H9 (cell line): ENCODE measurements around the gene KREMEN1. TPM values are rescaled to one million over a fixed set of nuclear protein-coding genes. Genes with fewer than 3 reads are reported as not detected.

ENCODE experiments used
- DNase-seq: peaks from one replicate; pipeline ENCODE4 v3.0.0-alpha.2; 2017
- H2AFZ ChIP-seq: one replicate; pipeline ENCODE4 v1.6.1; 2013; ENCODE audit warnings: mild to moderate bottlenecking, low read length, control low read depth, moderate library complexity
- H2AK5ac ChIP-seq: 2 replicates; pipeline ENCODE4 v1.6.1; 2013; ENCODE audit warnings: low read length, control low read depth, mixed read lengths; ENCODE audit not compliant: insufficient read length
- H2BK120ac ChIP-seq: one replicate; pipeline ENCODE4 v1.6.1; 2013; ENCODE audit warnings: low read depth, mild to moderate bottlenecking, low read length, control low read depth, inconsistent platforms; ENCODE audit not compliant: poor library complexity, severe bottlenecking
- H2BK12ac ChIP-seq: 2 replicates; pipeline ENCODE4 v1.6.1; 2013; ENCODE audit warnings: low read length, control low read depth, mixed read lengths, low read depth; ENCODE audit not compliant: insufficient read length
- H2BK15ac ChIP-seq: 2 replicates; pipeline ENCODE4 v1.6.1; 2013; ENCODE audit warnings: low read depth, low read length, control low read depth
- H2BK20ac ChIP-seq: one replicate; pipeline ENCODE4 v1.6.1; 2013; ENCODE audit warnings: low read depth, mild to moderate bottlenecking, low read length, control low read depth, inconsistent platforms; ENCODE audit not compliant: poor library complexity, severe bottlenecking
- H2BK5ac ChIP-seq: 2 replicates; pipeline ENCODE4 v1.6.1; 2013; ENCODE audit warnings: low read length, control low read depth, mixed read lengths; ENCODE audit not compliant: insufficient read length
- H3K14ac ChIP-seq: 2 replicates; pipeline ENCODE4 v1.6.1; 2013; ENCODE audit warnings: low read length, control low read depth; ENCODE audit not compliant: insufficient read depth
- H3K18ac ChIP-seq: 2 replicates; pipeline ENCODE4 v1.6.1; 2013; ENCODE audit warnings: low read depth, mild to moderate bottlenecking, mixed read lengths, low read length, control low read depth; ENCODE audit not compliant: insufficient read length
- H3K23ac ChIP-seq: 2 replicates; pipeline ENCODE4 v1.6.1; 2013; ENCODE audit warnings: low read length, control low read depth, mixed read lengths, low read depth; ENCODE audit not compliant: insufficient read length
- H3K23me2 ChIP-seq: 2 replicates; pipeline ENCODE4 v1.6.1; 2013; ENCODE audit warnings: low read depth, mild to moderate bottlenecking, mixed read lengths, low read length, control low read depth; ENCODE audit not compliant: insufficient read length, poor library complexity, severe bottlenecking
- H3K27ac ChIP-seq: 2 replicates; pipeline ENCODE4 v1.5.1; 2013; ENCODE audit warnings: low read length, control low read depth, mixed read lengths, low read depth; ENCODE audit not compliant: insufficient read length
- H3K27me3 ChIP-seq: 2 replicates; pipeline ENCODE4 v1.6.1; 2013; ENCODE audit warnings: low read length, control low read depth, inconsistent platforms; ENCODE audit not compliant: insufficient read depth
- H3K4ac ChIP-seq: 2 replicates; pipeline ENCODE4 v1.6.1; 2013; ENCODE audit warnings: low read depth, mild to moderate bottlenecking, control low read depth, inconsistent platforms, low read length, moderate library complexity
- H3K4me1 ChIP-seq: 2 replicates; pipeline ENCODE4 v1.6.1; 2013; ENCODE audit warnings: low read length, control low read depth, inconsistent platforms; ENCODE audit not compliant: insufficient read depth
- H3K4me2 ChIP-seq: 2 replicates; pipeline ENCODE4 v1.6.1; 2013; ENCODE audit warnings: low read length, control low read depth, mixed read lengths; ENCODE audit not compliant: insufficient read length, insufficient read depth
- H3K56ac ChIP-seq: 2 replicates; pipeline ENCODE4 v1.6.1; 2013; ENCODE audit warnings: low read depth, mild to moderate bottlenecking, mixed read lengths, low read length, control low read depth; ENCODE audit not compliant: insufficient read length
- H3K79me1 ChIP-seq: 2 replicates; pipeline ENCODE4 v1.6.1; 2013; ENCODE audit warnings: low read depth, mild to moderate bottlenecking, moderate library complexity, low read length, control low read depth, inconsistent platforms; ENCODE audit not compliant: insufficient read depth, poor library complexity, severe bottlenecking
- H3K79me2 ChIP-seq: 2 replicates; pipeline ENCODE4 v1.6.1; 2013; ENCODE audit warnings: low read length, control low read depth, inconsistent platforms; ENCODE audit not compliant: insufficient read depth
- H3K9ac ChIP-seq: 2 replicates; pipeline ENCODE4 v1.6.1; 2013; ENCODE audit warnings: low read length, control low read depth, mixed read lengths; ENCODE audit not compliant: insufficient read length; ENCODE audit errors: extremely low read depth
- H3K9me3 ChIP-seq: one replicate; pipeline ENCODE4 v1.6.1; 2013; ENCODE audit warnings: low read depth, low read length, inconsistent platforms; ENCODE audit not compliant: control insufficient read depth
- H3T11ph ChIP-seq: one replicate; pipeline ENCODE4 v1.6.1; 2013; ENCODE audit warnings: mild to moderate bottlenecking, low read length, control low read depth, inconsistent platforms
- H4K20me1 ChIP-seq: one replicate; pipeline ENCODE4 v1.6.1; 2013; ENCODE audit not compliant: control insufficient read depth, insufficient read length, insufficient read depth
- H4K5ac ChIP-seq: 2 replicates; pipeline ENCODE4 v1.6.1; 2013; ENCODE audit warnings: low read depth, mild to moderate bottlenecking, mixed read lengths, low read length, control low read depth; ENCODE audit not compliant: insufficient read length
- H4K8ac ChIP-seq: replicated peaks from 2 replicates; pipeline ENCODE4 v1.6.1; 2013; ENCODE audit warnings: low read length, control low read depth, mixed read lengths, low read depth; ENCODE audit not compliant: insufficient read length
- H4K91ac ChIP-seq: 2 replicates; pipeline ENCODE4 v1.6.1; 2013; ENCODE audit warnings: low read depth, mild to moderate bottlenecking, moderate library complexity, mixed read lengths, low read length, control low read depth; ENCODE audit not compliant: insufficient read length
- H3K27ac Mint-ChIP-seq, 3 experiments: 2 replicates in 2 of 3; 3 replicates in 1 of 3; pipeline ENCODE4 v1.8.0; 2020 to 2021; ENCODE audit warnings: mixed read lengths in 3 of 3, mild to moderate bottlenecking in 1 of 3, moderate library complexity in 1 of 3
- H3K27me3 Mint-ChIP-seq: 2 replicates; pipeline ENCODE4 v1.8.0; 2021; ENCODE audit warnings: low read depth, mild to moderate bottlenecking, moderate library complexity, mixed read lengths
- H3K36me3 Mint-ChIP-seq, 3 experiments: 2 replicates in 2 of 3; 3 replicates in 1 of 3; pipeline ENCODE4 v1.8.0; 2020 to 2021; ENCODE audit warnings: low read depth in 3 of 3, mixed read lengths in 3 of 3; ENCODE audit not compliant: insufficient read depth in 1 of 3
- H3K4me1 Mint-ChIP-seq, 2 experiments: 2 replicates each; pipeline ENCODE4 v1.8.0; 2020; ENCODE audit warnings: mixed read lengths in 2 of 2
- H3K4me3 Mint-ChIP-seq, 2 experiments: 2 replicates in 1 of 2; 3 replicates in 1 of 2; pipeline ENCODE4 v1.8.0; 2020 to 2021; ENCODE audit warnings: mild to moderate bottlenecking in 2 of 2, mixed read lengths in 2 of 2, moderate library complexity in 1 of 2
- H3K9me3 Mint-ChIP-seq, 2 experiments: 2 replicates in 1 of 2; 3 replicates in 1 of 2; pipeline ENCODE4 v1.8.0; 2020; ENCODE audit warnings: mild to moderate bottlenecking in 2 of 2, mixed read lengths in 2 of 2, moderate library complexity in 1 of 2
- WGBS: extraction: QIAGEN DNeasy Blood & Tissue Kit; methylation state at CpG from one replicate; pipeline ENCODE4 v1.1.7; 2013; ENCODE audit warnings: missing lambda C conversion rate, low lambda C conversion rate, mixed read lengths; ENCODE audit not compliant: insufficient read length; ENCODE audit errors: extremely low coverage; 5-methylcytosine and 5-hydroxymethylcytosine counted together
- total RNA-seq: library from RNA; stranded (reverse); gene quantifications from 2 replicates; pipeline ENCODE4 v1.2.1, GENCODE V29; 2021
- TF ChIP-seq, protein P1 (sequence below): fragments of 200-600 bp; sonication (generic); conservative IDR thresholded peaks from 3 replicates; pipeline ENCODE4 v1.8.0; 2021; ENCODE audit warnings: antibody characterized with exemption, mild to moderate bottlenecking

The KREMEN1 gene
- total RNA-seq, 1 experiment from 2014 or later = 2.4 TPM

DNA sequence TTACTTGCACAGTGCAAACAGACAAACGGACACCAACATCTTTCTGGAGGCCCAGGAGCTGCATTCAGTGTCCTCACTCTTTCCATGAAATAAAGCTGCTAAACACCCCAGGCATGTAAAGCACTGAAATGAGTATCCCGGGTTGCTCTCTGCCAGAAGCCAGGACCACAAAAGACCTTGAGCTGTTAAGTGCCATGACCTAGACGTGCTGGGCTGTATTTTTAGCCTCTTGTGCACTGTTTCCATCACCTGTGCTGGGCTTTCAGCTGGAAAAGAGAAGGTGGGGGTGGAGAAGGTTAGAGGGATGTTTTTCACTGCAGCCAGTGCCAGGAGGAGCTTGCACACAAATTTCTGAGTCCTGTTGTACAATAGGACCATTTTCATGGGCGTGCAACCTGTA is 3.4 kb upstream of the KREMEN1 start:
- H3K79me2 ChIP-seq = no peaks in the 10 kb centered on the region
- H3K4ac ChIP-seq = no peak overlapping the region
- TF ChIP-seq, protein P1, sequence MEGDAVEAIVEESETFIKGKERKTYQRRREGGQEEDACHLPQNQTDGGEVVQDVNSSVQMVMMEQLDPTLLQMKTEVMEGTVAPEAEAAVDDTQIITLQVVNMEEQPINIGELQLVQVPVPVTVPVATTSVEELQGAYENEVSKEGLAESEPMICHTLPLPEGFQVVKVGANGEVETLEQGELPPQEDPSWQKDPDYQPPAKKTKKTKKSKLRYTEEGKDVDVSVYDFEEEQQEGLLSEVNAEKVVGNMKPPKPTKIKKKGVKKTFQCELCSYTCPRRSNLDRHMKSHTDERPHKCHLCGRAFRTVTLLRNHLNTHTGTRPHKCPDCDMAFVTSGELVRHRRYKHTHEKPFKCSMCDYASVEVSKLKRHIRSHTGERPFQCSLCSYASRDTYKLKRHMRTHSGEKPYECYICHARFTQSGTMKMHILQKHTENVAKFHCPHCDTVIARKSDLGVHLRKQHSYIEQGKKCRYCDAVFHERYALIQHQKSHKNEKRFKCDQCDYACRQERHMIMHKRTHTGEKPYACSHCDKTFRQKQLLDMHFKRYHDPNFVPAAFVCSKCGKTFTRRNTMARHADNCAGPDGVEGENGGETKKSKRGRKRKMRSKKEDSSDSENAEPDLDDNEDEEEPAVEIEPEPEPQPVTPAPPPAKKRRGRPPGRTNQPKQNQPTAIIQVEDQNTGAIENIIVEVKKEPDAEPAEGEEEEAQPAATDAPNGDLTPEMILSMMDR = no peak
- no peaks in the 10 kb centered on the region for H4K20me1 ChIP-seq
- H2AFZ ChIP-seq = no peak overlapping the region
- H3K27ac ChIP-seq = no peak overlapping the region
- Mint-ChIP-seq H3K4me1 (peaks cover 18 to 21% of the 10 kb centered on the region in 2 experiments), H3K36me3 (no peaks in the 10 kb centered on the region), H3K9me3 (no peaks in the 10 kb centered on the region; a peak in 1 of 5 replicates), H3K4me3 (peak overlapping the region in 1 of 2 experiments; percentile 31; a peak in 1 of 5 replicates), H3K27ac (no peak overlapping the region), H3K27me3 (peaks cover 51% of the 10 kb centered on the region)
- H3K79me1 ChIP-seq = no peaks in the 10 kb centered on the region
- H3K23me2 ChIP-seq = peaks cover 19% of the 10 kb centered on the region
- no peak overlapping the region for H4K5ac ChIP-seq
- peaks cover 18% of the 10 kb centered on the region; the same call in 1 of the 2 replicates for H3K27me3 ChIP-seq
- H3K18ac ChIP-seq = no peak overlapping the region
- H2BK120ac ChIP-seq = no peak overlapping the region
- no peak overlapping the region for H4K91ac ChIP-seq
- no peak overlapping the region for H3K4me2 ChIP-seq
- DNase-seq = no peak
- no peak overlapping the region for H3K56ac ChIP-seq
- no peak overlapping the region for H2BK20ac ChIP-seq
- H3K4me1 ChIP-seq = peaks cover 3% of the 10 kb centered on the region; the same call in 1 of the 2 replicates
- no CpG with 5 or more reads among the region's 4 CpGs for WGBS
- no peak overlapping the region for H3K23ac ChIP-seq
- no peak overlapping the region for H2BK15ac ChIP-seq
- no peak overlapping the region for H3K9ac ChIP-seq
- H3K9me3 ChIP-seq = no peaks in the 10 kb centered on the region
- no peak overlapping the region for H2BK5ac ChIP-seq
- no peak overlapping the region for H3T11ph ChIP-seq
- H3K14ac ChIP-seq = no peak overlapping the region
- H2BK12ac ChIP-seq = no peak overlapping the region
- H2AK5ac ChIP-seq = no peak overlapping the region
- no peak overlapping the region for H4K8ac ChIP-seq
